Epithelial cell of esophagus (primary cell): ENCODE data around the gene TREML1.

ENCODE experiments used
- DNase-seq: peaks from one replicate; pipeline ENCODE4 v3.0.0; 2010; ENCODE audit warnings: low read depth
- H3K4me3 ChIP-seq: 2 replicates; pipeline ENCODE4 v1.5.1; 2011; ENCODE audit warnings: mild to moderate bottlenecking, low read length, control low read depth
- CTCF ChIP-seq: IDR thresholded peaks from 2 replicates; pipeline ENCODE4 v1.5.1; 2011; ENCODE audit warnings: low read depth, mild to moderate bottlenecking, low read length, control low read depth, inconsistent platforms; ENCODE audit not compliant: insufficient read depth; ENCODE audit errors: missing control alignments

Gene TREML1

GRCh38 chr6:41153451-41153850, 696 bp downstream of the TREML1 start:
- TF ChIP-seq CTCF, result no peak
- no peak overlapping the region for H3K4me3 ChIP-seq
- no peak for DNase-seq

DNA sequence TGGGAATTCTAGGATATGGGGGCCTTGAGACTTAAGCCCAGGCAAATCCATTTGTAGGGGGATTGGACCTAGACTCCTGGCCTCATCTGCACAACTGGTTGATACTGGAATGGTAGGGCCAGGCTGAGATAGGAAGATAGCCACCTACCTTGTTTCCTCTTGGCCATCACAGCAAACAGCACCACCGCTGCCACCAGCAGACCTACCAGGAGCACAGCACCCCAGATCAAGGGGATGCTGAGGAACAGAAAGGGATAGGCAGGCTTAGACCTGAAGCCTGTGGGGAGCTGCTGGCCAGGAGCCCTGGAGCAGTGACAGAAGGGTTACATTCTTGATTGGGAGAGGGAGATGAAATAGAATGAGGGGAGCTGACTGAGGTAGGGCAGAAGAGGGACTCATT, 3.5 kb downstream of the TREML1 start:
- DNase-seq, result peak; percentile 19
- TF ChIP-seq CTCF, result peak; percentile 14
- no peak overlapping the region for H3K4me3 ChIP-seq

DNA sequence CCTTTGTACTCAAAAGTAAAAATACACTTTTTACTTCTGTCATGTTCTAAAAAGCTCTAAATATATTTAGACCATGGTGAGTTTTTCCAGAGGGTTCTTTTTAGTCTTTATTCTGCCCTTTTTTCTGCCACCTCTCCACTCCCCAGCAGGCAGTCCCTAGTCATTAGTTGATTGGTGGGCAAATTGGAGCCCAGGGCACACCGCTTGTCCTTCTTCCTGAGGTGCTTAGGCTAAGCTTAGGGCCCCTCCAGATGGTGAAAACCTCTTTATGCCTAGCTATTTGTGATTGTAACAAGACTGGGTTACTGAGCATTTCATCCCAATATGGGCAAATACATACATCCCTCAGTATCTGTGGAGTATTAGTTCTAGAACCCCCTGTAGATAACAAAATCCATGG, 6.2 kb downstream of the TREML1 start:
- no peak overlapping the region for H3K4me3 ChIP-seq
- TF ChIP-seq CTCF, result no peak
- no peak for DNase-seq

DNA sequence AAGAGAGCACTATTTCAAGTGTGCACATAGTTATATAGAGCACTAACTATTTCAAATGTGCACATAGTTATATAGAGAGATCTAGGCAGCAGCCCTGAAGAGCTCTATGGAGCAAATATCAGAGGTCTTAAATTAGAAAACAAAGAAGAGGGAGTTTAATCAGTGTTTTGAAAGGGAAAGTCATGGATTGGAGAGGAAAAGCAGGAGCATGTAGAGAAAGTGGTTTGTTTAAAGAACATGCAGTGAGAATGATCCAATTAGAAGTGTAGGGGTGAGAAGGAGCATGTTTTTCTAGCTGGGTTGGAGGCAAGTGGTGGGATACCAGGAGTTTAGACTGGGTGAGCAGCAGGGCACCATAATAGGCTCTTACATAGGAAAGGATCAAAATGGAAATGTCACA, 17.2 kb downstream of the TREML1 start:
- H3K4me3 ChIP-seq, result no peak overlapping the region
- no peak for TF ChIP-seq CTCF
- no peak for DNase-seq

DNA sequence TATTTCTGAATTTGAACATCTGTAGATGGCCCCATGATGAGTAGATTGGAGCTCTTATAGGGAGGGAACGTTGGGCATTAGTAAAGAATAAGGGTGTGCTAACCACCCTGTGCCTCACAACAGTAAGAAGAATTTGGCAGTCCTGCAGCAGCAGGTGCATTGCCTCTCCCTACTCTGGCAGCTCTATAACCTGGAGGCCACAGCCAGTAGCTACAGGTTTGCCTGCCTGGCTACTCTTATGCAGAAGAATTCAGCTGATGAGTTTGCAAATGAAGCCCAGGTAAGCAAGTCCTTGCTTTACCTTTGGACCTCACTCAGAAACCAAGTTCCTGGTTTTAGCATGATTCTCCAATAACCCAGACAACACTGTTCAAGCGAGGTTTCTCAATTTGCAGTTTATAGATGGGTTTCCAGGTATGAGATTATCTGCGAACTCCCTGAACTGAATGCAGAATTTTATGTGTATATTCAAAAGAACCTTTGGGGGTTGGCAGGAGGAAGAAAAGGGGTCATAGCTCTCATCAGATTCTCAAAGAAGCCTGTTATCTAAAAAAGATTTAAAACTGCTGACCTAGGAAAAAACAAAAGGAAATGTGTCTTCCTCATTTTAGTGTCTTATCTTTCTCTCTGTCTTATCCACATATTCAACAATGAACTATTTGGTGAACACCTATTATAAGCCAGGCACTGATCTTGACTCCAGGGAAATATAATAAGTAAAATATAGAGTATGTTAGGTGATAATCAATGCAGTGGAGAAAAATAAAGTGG, 18.9 kb downstream of the TREML1 start:
- DNase-seq, result no peak
- H3K4me3 ChIP-seq, result no peak overlapping the region
- no peak for TF ChIP-seq CTCF

DNA sequence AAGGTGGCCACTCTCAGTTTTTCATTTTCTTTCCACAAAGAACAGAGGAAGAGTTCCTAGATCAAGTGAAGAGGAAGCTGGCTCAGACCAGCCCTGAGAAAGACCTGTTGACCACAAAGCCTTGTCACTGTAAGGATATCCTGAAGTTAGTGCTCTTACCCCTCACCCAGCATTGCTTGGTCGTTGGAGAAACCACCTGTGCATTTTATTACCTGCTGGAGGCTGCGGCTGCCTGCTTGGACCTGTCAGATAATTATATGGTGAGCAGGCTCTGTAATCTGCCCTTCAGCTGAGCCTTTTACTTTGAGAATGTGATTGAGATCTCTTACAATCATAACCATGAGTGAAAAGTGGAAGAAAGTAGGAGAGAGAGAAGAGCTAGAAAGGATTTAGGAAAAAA, 21.9 kb downstream of the TREML1 start:
- peak; percentile 34 for DNase-seq
- H3K4me3 ChIP-seq, result no peak overlapping the region
- TF ChIP-seq CTCF, result no peak

DNA sequence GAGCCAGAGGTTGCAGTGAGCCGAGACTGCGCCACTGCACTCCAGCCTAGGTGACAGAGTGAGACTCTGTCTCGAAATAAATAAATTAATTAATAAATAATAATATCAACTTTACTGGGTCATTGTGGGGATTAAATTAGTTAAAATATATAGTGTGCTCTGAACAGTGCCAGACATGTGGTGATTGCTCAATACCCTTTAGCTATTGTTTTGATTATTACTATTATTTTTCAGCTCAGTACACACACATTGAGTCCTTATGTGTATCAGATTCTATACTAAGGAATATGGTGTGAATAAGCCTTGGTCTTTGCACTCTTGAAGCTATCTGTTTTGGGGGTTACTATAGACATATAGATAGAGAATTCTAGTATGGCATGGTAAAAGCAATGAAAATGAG, 28.9 kb downstream of the TREML1 start:
- TF ChIP-seq CTCF, result no peak
- DNase-seq, result no peak
- no peak overlapping the region for H3K4me3 ChIP-seq
